Smooth muscle cell (in vitro differentiated cells): ENCODE measurements around the gene B4GALNT4. TPM values are rescaled to one million over a fixed set of nuclear protein-coding genes. Genes with fewer than 3 reads are reported as not detected.
A peak's percentile ranks its signal among the peaks of the same experiment; 100 is the strongest.

Experiments
- DNase-seq: peaks from one replicate; lab custom pipeline; 2025; ENCODE audit not compliant: unreplicated experiment; lab: John Stamatoyannopoulos, UW
- H2AFZ ChIP-seq: fragments of 200-600 bp; sonication (generic); 2 replicates; pipeline ENCODE4 v1.6.0; 2016; ENCODE audit warnings: antibody characterized with exemption, low read depth, mild to moderate bottlenecking
- H3F3A ChIP-seq: fragments of 200-600 bp; sonication (generic); 2 replicates; pipeline ENCODE4 v1.6.0; 2017; ENCODE audit warnings: antibody characterized with exemption, low read depth
- H3K27ac ChIP-seq: fragments of 200-600 bp; sonication (generic); 2 replicates; pipeline ENCODE4 v1.5.1; 2016; ENCODE audit warnings: low read depth, mild to moderate bottlenecking
- H3K27me3 ChIP-seq: fragments of 200-600 bp; sonication (generic); 2 replicates; pipeline ENCODE4 v1.6.1; 2016; ENCODE audit warnings: low read depth, mild to moderate bottlenecking
- H3K36me3 ChIP-seq: fragments of 200-600 bp; sonication (generic); 2 replicates; pipeline ENCODE4 v1.5.1; 2016; ENCODE audit warnings: low read depth
- H3K4me1 ChIP-seq: fragments of 200-600 bp; sonication (generic); 2 replicates; pipeline ENCODE4 v1.5.1; 2016; ENCODE audit warnings: low read depth
- H3K4me2 ChIP-seq: fragments of 200-600 bp; sonication (generic); 2 replicates; pipeline ENCODE4 v1.6.0; 2016; ENCODE audit warnings: mild to moderate bottlenecking
- H3K4me3 ChIP-seq: fragments of 200-600 bp; sonication (generic); 2 replicates; pipeline ENCODE4 v1.5.1; 2016; ENCODE audit warnings: mild to moderate bottlenecking
- H3K79me2 ChIP-seq: fragments of 200-600 bp; sonication (generic); 2 replicates; pipeline ENCODE4 v1.6.0; 2016; ENCODE audit warnings: low read depth, mild to moderate bottlenecking
- H3K9ac ChIP-seq: fragments of 200-600 bp; sonication (generic); 2 replicates; pipeline ENCODE4 v1.6.0; 2016; ENCODE audit warnings: low read depth
- H3K9me3 ChIP-seq: fragments of 200-600 bp; sonication (generic); replicated peaks from 2 replicates; pipeline ENCODE4 v1.5.1; 2016; ENCODE audit warnings: low read depth
- H4K20me1 ChIP-seq: fragments of 200-600 bp; sonication (generic); 2 replicates; pipeline ENCODE4 v1.6.0; 2016; ENCODE audit warnings: low read depth
- WGBS: methylation state at CpG from one replicate; pipeline ENCODE4 v1.1.7; 2016; ENCODE audit warnings: low lambda C conversion rate; 5-methylcytosine and 5-hydroxymethylcytosine counted together
- polyA plus RNA-seq: library from polyadenylated mRNA; unstranded; fragments of >200 nt; fragmentation: Nextera tagmentation; extraction: Ambion mirVana; gene quantifications from 2 replicates; pipeline ENCODE4 v1.2.1, GENCODE V29; 2016
- total RNA-seq: library from RNA; depleted of rRNA; stranded (reverse); fragments of >200 nt; gene quantifications from 2 replicates; pipeline ENCODE4 v1.2.3, GENCODE V29; 2014
- TF ChIP-seq, protein P1 (sequence below): fragments of 200-600 bp; sonication (generic); IDR thresholded peaks from 2 replicates; pipeline ENCODE4 v1.5.1; 2017; ENCODE audit warnings: borderline replicate concordance, mild to moderate bottlenecking, antibody characterized with exemption; ENCODE audit not compliant: insufficient read depth, poor library complexity, severe bottlenecking

Gene B4GALNT4
- total and polyA plus RNA-seq, 2 experiments from 2014 or later: 21.9 to 45.8 TPM

DNA sequence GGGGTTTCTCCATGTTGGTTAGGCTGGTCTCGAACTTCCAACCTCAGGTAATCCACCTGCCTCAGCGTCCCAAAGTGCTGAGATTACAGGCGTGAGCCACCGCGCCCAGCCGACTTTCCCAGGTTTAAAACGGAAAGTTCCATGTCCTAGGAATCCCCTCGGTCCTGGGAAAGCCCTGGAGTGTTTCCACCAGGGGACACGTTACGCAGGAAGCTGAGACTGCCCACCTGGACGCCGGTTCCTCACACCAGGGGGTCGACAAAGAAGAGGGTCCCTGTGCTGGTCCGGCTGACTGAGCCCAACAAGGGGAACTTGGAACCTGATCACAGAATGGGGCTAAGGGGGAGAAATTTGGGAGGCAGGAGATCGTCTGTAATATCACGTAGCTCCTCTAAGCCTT, 3.5 kb upstream of the B4GALNT4 start:
- Histone ChIP-seq H3K27me3 (no peaks in the 10 kb centered on the region), H3K4me1 (peaks cover 7% of the 10 kb centered on the region), H3K9me3 (no peaks in the 10 kb centered on the region), H3K9ac (no peak overlapping the region), H3K36me3 (no peaks in the 10 kb centered on the region), H3K4me3 (no peak overlapping the region), H3K79me2 (no peaks in the 10 kb centered on the region), H4K20me1 (peaks cover 4% of the 10 kb centered on the region), H3F3A (no peaks in the 10 kb centered on the region), H2AFZ (no peak overlapping the region), H3K27ac (no peak overlapping the region), H3K4me2 (no peak overlapping the region)
- 87% methylated on average over 15 of the region's 16 CpGs for WGBS
- TF ChIP-seq, protein P1, sequence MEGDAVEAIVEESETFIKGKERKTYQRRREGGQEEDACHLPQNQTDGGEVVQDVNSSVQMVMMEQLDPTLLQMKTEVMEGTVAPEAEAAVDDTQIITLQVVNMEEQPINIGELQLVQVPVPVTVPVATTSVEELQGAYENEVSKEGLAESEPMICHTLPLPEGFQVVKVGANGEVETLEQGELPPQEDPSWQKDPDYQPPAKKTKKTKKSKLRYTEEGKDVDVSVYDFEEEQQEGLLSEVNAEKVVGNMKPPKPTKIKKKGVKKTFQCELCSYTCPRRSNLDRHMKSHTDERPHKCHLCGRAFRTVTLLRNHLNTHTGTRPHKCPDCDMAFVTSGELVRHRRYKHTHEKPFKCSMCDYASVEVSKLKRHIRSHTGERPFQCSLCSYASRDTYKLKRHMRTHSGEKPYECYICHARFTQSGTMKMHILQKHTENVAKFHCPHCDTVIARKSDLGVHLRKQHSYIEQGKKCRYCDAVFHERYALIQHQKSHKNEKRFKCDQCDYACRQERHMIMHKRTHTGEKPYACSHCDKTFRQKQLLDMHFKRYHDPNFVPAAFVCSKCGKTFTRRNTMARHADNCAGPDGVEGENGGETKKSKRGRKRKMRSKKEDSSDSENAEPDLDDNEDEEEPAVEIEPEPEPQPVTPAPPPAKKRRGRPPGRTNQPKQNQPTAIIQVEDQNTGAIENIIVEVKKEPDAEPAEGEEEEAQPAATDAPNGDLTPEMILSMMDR: no peak
- no peak for DNase-seq

DNA sequence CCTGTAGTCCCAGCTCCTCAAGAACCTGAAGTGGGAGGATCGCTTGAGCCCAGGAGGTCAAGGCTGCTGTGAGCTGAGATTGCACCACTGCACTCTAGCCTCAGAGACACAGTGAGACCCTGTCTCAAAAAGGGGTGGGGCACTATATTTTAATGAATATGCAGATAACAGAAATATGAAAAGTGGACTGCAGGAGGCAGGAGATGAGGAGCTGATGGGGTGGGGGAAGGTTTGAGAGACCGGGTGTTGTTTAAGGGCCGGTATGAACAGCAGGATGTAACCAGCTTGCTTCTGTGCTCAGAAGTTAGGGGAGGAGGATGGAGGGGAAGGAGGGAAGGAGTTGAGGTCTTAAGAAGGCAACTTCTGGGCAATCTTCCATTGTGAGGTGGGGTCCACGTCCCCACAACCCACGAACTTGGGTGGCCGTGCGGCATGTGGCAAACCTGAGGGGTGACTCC, 1.3 kb upstream of the B4GALNT4 start:
- no peaks in the 10 kb centered on the region for H3K9me3 ChIP-seq
- H2AFZ ChIP-seq: no peak overlapping the region
- DNase-seq: no peak
- 69% methylated on average over 6 of the region's 7 CpGs for WGBS
- no peaks in the 10 kb centered on the region for H3K27me3 ChIP-seq
- no peak overlapping the region for H3K4me3 ChIP-seq
- no peaks in the 10 kb centered on the region for H3K36me3 ChIP-seq
- TF ChIP-seq, protein P1: no peak
- peaks cover 7% of the 10 kb centered on the region for H3K4me1 ChIP-seq
- peaks cover 21% of the 10 kb centered on the region for H4K20me1 ChIP-seq
- H3K4me2 ChIP-seq: peak overlapping the region; percentile 88
- no peak overlapping the region for H3K27ac ChIP-seq
- H3K9ac ChIP-seq: no peak overlapping the region
- no peaks in the 10 kb centered on the region for H3K79me2 ChIP-seq
- no peaks in the 10 kb centered on the region for H3F3A ChIP-seq

DNA sequence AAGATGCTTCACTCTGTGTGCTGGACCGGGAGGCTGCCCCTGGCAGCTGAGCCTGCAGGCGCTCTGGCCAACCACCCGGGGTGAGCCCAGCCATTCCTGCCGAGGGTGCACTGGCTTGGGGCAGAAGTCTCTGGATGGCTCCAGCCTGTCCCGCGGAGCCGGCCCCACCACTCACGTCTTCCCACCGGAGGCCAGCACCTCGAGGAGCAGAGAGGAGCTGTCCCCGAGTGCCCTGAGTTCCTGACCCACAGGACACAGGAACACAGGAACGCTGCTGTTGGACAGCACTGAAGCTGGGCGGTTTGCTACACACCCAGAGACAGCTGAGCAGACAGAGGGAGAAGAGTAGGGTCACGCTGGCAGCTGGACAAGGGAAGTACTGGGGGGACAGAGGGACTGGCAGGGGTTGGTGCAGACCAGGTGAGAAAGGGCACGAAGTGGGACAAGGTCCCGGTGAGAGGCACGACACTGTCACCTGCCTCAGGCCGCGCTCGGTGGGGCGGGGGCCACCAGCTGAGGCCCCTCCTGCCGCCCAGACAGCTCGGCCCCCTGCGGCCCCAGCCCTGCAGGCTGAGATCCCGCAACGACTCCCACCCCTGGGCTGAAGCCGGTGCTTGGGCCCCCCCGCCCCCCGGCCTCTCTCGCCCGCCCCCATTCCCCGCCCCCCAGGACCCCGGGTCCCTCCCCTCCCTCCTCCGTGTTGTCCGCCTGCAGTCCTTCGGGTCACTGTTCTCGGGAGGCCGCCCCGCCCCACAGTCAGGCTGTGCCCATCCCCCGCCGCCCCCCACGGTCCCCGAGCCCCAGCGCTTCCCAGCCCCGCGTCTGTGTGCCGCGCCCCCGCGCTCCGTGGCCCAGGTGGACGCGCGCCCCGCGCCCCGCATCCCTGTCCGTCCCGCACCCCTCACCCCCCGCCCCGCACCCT, 624 bp upstream of the B4GALNT4 start:
- Histone ChIP-seq H3K36me3 (no peaks in the 10 kb centered on the region), H3K4me3 (peak overlapping the region; percentile 45), H3K9ac (no peak overlapping the region), H4K20me1 (peaks cover 21% of the 10 kb centered on the region), H3K4me1 (peaks cover 7% of the 10 kb centered on the region), H2AFZ (peak overlapping the region; percentile 71), H3K79me2 (no peaks in the 10 kb centered on the region), H3K27ac (no peak overlapping the region), H3K9me3 (no peaks in the 10 kb centered on the region), H3K27me3 (no peaks in the 10 kb centered on the region), H3K4me2 (peak overlapping the region; percentile 88), H3F3A (no peaks in the 10 kb centered on the region)
- 19% methylated on average over 15 of the region's 61 CpGs for WGBS
- TF ChIP-seq, protein P1: no peak
- DNase-seq: no peak
